Fibroblast of lung (primary cell): ENCODE measurements around the gene NT5C1B.

ENCODE experiments used
- EZH2 ChIP-seq: IDR thresholded peaks from 2 replicates; pipeline ENCODE4 v1.5.1; 2012; ENCODE audit warnings: low read length, control low read depth, mild to moderate bottlenecking; ENCODE audit errors: missing control alignments
- TF ChIP-seq, protein P1 (sequence below), 2 donors: IDR thresholded peaks in 1 of 2; conservative IDR thresholded peaks in 1 of 2; 1 replicate in 1 of 2; 2 replicates in 1 of 2; pipeline ENCODE4 v1.5.1; 2011 to 2012; ENCODE audit warnings: low read length in 2 of 2, control low read depth in 1 of 2, inconsistent platforms in 1 of 2, low read depth in 1 of 2, mild to moderate bottlenecking in 1 of 2

- TF ChIP-seq, protein P1, sequence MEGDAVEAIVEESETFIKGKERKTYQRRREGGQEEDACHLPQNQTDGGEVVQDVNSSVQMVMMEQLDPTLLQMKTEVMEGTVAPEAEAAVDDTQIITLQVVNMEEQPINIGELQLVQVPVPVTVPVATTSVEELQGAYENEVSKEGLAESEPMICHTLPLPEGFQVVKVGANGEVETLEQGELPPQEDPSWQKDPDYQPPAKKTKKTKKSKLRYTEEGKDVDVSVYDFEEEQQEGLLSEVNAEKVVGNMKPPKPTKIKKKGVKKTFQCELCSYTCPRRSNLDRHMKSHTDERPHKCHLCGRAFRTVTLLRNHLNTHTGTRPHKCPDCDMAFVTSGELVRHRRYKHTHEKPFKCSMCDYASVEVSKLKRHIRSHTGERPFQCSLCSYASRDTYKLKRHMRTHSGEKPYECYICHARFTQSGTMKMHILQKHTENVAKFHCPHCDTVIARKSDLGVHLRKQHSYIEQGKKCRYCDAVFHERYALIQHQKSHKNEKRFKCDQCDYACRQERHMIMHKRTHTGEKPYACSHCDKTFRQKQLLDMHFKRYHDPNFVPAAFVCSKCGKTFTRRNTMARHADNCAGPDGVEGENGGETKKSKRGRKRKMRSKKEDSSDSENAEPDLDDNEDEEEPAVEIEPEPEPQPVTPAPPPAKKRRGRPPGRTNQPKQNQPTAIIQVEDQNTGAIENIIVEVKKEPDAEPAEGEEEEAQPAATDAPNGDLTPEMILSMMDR (conservative IDR thresholded peaks at IDR 0.05 in 1 of 2, IDR thresholded peaks at IDR 0.05 in 1 of 2; ENCODE audit: low read depth in 1 of 2, low read length in 2 of 2): no peak
- no peak for TF ChIP-seq EZH2
Measured at GRCh38 chr2:18630941-18631340, 41.6 kb upstream of the NT5C1B start.
